Prostate gland (tissue), 2 donors: Measurements from ENCODE around the gene PIK3CD.

Experiments
- CTCF ChIP-seq, 4 experiments: fragments of 200-600 bp in 2 of 4; fragments of 450-650 bp in 2 of 4; sonication (generic) in 2 of 4; IDR thresholded peaks; 1 replicate in 3 of 4; 2 replicates in 1 of 4; pipeline ENCODE4 v1.5.1; 2016 to 2019; ENCODE audit warnings: antibody characterized with exemption in 4 of 4, mild to moderate bottlenecking in 2 of 4, moderate library complexity in 2 of 4
- POLR2A ChIP-seq: fragments of 450-650 bp; IDR thresholded peaks from one replicate; pipeline ENCODE4 v1.6.1; 2016; ENCODE audit warnings: antibody characterized with exemption, mild to moderate bottlenecking
- POLR2AphosphoS5 ChIP-seq: sonication (generic); formaldehyde crosslinking; IDR thresholded peaks from one replicate; pipeline ENCODE4 v1.6.1; 2017; ENCODE audit warnings: antibody characterized with exemption

DNA sequence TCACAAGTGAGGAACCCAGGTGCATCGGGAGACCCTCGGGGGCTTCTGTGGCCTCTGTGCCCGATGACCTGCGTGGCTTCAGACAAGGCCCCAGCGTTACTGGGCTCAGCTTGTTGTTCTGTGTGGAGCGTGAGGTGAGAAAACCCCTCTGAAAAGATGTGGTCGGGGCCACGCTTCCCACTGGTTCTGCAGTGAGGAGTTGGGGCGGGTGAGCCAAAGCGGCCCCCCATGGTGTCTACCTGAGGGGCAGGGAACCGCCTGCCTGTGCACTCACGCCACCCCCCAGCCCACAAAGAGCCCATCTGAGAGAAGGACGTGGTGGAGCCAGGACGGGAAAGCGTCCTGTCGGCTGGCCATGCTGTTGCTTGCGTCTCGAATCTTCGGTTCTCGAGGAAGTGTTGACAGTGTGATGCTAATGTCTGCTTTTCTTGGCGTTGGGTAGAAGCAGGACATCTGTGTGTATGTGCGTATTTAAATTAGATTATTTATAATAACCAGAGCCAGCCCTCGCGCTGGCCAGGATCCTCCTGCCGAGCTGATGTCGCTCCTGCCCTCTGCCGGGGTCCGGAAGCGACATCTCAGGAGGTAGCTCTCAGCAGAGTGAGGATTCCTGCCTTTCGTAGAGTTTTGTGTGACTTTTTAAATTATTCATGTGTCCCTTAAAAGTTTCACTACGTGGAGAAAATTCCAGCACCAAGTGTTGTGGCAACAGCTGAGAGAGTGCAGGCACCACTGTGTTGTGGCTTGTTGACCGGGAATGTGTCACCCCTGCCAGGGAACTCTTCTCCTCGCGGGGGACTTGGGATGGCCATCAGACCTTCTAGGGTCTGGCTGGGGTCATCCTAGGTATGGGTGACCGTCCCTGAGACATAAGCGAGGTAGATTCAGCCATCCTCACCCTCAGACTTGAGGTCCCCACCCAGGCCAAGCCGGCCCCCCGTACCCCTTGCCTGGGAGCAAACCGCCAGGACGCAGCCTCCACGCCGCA, 47.5 kb upstream of the PIK3CD start:
- no peak for TF ChIP-seq CTCF (IDR thresholded peaks at IDR 0.05)
- no peak for TF ChIP-seq POLR2A
- TF ChIP-seq POLR2AphosphoS5: no peak
